AG08396 (cell line): ENCODE measurements around the gene SLC41A2.

Experiments
- DNase-seq: peaks from one replicate; pipeline ENCODE4 v3.0.0; 2012; ENCODE audit warnings: low spot score, mixed read lengths

SLC41A2 gene

DNA sequence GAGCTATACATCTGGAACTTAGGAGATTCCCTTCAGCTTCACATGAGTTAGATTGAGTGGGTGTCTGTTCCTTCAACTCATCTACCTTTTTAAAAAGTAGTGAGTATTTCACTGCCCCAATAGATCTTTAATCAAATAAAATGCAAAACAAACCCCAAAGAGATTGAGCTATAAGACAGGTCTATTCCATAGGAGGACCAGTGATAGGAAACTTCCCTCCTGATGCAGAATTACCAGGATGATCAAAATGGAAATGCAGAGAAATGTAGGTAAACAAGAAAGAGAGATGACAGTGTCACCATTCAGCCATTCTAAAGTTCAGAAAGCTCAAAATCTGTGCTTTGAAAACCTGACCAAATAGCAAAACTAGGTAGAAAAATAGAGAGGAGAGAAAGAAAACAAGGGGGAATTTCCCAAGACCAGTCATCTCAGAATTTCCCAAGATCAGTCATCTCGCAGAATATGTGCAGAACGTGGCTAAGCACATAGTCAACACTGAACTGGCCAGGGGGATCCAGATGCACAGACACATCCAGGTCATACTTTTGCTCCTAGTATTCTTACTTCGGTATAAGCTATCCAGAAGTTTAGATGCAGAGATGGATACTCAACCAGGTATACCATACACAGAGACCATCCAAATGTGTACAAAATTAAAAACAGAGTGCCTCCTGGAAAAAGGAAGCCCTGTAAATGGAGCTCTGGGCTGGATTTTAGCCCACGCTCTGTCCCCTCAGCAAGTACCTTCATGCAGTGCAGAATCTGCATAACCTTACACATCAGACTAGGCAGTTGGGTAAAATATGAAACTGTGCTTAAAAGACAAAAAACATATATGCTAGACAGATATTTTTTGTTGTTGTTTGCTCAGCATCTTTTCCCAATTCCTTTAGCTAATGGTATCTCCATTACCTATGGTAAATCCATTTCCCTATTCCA is 27.4 kb downstream of the SLC41A2 start:
- no peak for DNase-seq

- no peak for DNase-seq
These were observed 28.1 kb downstream of the SLC41A2 start for GRCh38 chr12:104929977-104930376.

DNA sequence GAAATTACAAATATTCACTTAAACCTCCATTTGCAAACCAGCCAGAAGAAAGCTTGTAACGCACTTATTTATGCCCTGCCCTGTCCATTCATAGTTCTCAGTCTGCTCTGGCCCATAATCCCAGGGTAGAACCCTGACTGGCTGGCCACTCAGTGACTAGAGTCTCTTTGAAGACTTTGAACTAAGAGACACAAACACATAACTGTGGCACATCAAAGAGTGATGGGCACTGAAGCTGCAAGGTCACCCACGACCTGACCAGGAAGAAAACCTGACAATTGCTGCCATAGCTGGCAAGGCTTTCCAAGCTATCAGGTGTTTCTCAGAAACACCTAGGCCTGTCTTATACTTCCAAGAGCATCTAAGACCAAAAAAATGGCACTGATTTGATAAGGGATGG is 28.7 kb downstream of the SLC41A2 start:
- no peak for DNase-seq

- no peak for DNase-seq
These were observed 29.9 kb downstream of the SLC41A2 start for GRCh38 chr12:104928036-104928745.

DNA sequence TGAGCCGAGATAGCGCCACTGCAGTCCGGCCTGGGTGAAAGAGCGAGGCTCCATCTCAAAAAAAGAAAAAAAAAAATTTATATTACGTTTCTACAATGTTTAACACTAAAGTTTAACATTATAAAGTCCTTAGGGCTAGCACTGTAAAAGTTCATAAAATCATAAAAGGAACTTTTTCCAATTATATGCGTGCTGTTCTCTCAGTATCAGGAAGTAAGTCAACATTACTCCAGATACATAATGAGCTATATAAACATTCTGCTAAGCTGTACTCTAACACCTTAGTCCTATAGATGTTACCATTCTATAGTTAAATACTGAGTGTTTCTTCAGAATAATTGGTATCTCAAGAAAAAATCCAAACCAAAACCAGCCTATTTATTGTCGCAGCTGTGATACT is 32.6 kb downstream of the SLC41A2 start:
- DNase-seq, result no peak

DNA sequence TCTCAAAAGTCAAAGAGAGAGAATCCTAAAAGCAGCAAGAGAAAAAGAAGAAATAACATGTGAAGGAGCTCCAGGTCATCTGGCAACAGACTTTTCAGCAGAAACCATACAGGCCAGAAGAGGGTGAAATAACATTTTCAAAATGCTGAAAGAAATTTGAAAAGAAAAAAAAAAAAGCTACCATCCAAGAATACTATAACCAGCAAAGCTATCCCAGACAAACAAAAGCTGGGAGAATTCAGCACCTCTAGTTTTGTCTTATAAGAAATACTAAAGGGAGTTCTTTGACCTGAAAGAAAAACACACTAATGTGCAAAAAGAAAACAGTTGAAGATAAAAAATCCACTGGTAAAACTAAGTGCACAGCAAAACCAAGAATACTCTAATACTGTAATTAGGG is 36.8 kb downstream of the SLC41A2 start:
- no peak for DNase-seq

DNA sequence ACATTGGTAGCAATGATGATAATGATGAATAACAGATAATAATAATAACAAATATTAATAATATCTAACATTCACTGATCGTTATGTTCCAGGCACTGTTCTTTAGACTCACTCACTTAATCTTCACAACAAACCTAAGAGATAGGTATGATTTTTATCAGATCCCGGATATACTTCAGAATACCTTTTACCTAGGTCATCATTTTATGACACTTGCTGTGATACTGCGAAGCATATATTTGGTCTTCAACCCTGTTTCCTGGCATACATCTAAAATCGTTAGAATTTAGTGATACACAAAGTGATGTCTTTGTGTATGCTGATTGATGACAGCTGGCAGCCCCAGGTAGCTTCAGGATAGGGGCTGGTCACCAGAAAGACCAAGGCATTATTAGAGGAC is 46.1 kb downstream of the SLC41A2 start:
- no peak for DNase-seq

- peak; percentile 47 for DNase-seq
These were observed 47.8 kb downstream of the SLC41A2 start for GRCh38 chr12:104910196-104910840.

- DNase-seq, result no peak
These were observed 48.3 kb downstream of the SLC41A2 start for GRCh38 chr12:104909761-104910160.
